Measurements from ENCODE around the gene CKAP2.
"Not testable (repeated sequence)": the region's sequence is repeated elsewhere in the genome, so short reads cannot be mapped to it uniquely, and the experiment has no call there.

CKAP2 gene

GRCh38 chr13:52454820-52455676, at the start of gene CKAP2:
CKAP2 (plus strand) TSS chr13:52455478; CDS start chr13:52455557, 79 bp downstream.
- FAIRE-seq = no peak

GRCh38 chr13:52405767-52406494, 49.3 kb upstream of the CKAP2 start, which contains the start of gene THSD1:
THSD1 (minus strand) TSS chr13:52406172; CDS start chr13:52402600, 3,572 bp downstream.
- FAIRE-seq = no peak

GRCh38 chr13:52406629-52407028, 48.6 kb upstream of the CKAP2 start:
- FAIRE-seq = no peak

- not testable (repeated sequence) for FAIRE-seq
Observed at GRCh38 chr13:52407436-52407835, 47.8 kb upstream of the CKAP2 start.

GRCh38 chr13:52408071-52408658, 47.1 kb upstream of the CKAP2 start:
- FAIRE-seq = not testable (repeated sequence)

GRCh38 chr13:52411629-52412028, 43.6 kb upstream of the CKAP2 start:
- no peak for FAIRE-seq

- no peak for FAIRE-seq
Observed at GRCh38 chr13:52412128-52412527, 43.1 kb upstream of the CKAP2 start.

- FAIRE-seq = no peak
Observed at GRCh38 chr13:52414051-52414450, 41.2 kb upstream of the CKAP2 start.

- FAIRE-seq = no peak
Observed at GRCh38 chr13:52414963-52415362, 40.3 kb upstream of the CKAP2 start.

GRCh38 chr13:52419080-52419479, 36.2 kb upstream of the CKAP2 start:
- FAIRE-seq = no peak

- FAIRE-seq = no peak
Observed at GRCh38 chr13:52421216-52421615, 34.1 kb upstream of the CKAP2 start.

- FAIRE-seq = no peak
Observed at GRCh38 chr13:52428295-52428694, 27.0 kb upstream of the CKAP2 start.

- FAIRE-seq = no peak
Observed at GRCh38 chr13:52432456-52432855, 22.8 kb upstream of the CKAP2 start.

GRCh38 chr13:52446265-52446664, 9.0 kb upstream of the CKAP2 start:
- no peak for FAIRE-seq

GRCh38 chr13:52447354-52447753, 7.9 kb upstream of the CKAP2 start:
- FAIRE-seq = no peak

GRCh38 chr13:52447815-52448552, 7.3 kb upstream of the CKAP2 start:
- FAIRE-seq = no peak

GRCh38 chr13:52449331-52450011, 5.8 kb upstream of the CKAP2 start:
- FAIRE-seq = no peak

GRCh38 chr13:52450012-52450792, 5.1 kb upstream of the CKAP2 start, which contains the start of gene VPS36:
VPS36 (minus strand) TSS chr13:52450634; CDS start chr13:52450594, 40 bp downstream.
- FAIRE-seq = no peak

- FAIRE-seq = no peak
Observed at GRCh38 chr13:52450793-52451116, 4.5 kb upstream of the CKAP2 start.

GRCh38 chr13:52451135-52451804, 4.0 kb upstream of the CKAP2 start:
- FAIRE-seq = no peak

- no peak for FAIRE-seq
Observed at GRCh38 chr13:52452470-52452869, 2.8 kb upstream of the CKAP2 start.

Data from colon (tissue), 2 donors.